ENCODE measurements around the gene AMOTL2.

Gene AMOTL2

GRCh38 chr3:134362670-134363380, 11.4 kb downstream of the AMOTL2 start:
- TF ChIP-seq CTCF (conservative IDR thresholded peaks at IDR 0.05; ENCODE audit: low read depth, low read length) = no peak
- H3K4me3 ChIP-seq (ENCODE audit: low read length) = no peak overlapping the region
- no peak for DNase-seq (ENCODE audit: low read depth)

DNA sequence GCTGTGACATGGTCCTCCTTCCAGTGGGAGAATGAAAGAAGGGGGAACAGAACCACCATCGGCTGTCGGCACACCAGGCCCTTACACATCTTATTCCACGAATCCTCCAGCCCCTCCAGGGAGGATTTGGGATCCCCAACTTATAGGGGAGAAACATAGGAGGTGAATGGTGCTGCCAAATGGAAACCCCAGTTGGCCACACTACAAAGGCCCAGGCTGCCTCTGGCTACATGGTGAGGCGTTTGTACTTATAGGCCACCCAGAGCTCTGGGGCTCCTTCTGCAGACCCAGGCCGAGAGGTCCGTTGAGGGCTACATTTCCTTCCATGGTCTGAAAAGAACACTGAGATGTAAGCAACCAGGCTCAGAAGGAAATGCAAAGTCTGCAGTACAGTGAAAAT, 12.0 kb downstream of the AMOTL2 start:
- H3K4me3 ChIP-seq (ENCODE audit: low read length) = no peak overlapping the region
- TF ChIP-seq CTCF (conservative IDR thresholded peaks at IDR 0.05; ENCODE audit: low read depth, low read length) = no peak
- no peak for DNase-seq (ENCODE audit: low read depth)

- TF ChIP-seq CTCF (conservative IDR thresholded peaks at IDR 0.05; ENCODE audit: low read depth, low read length) = no peak
- no peak overlapping the region for H3K4me3 ChIP-seq (ENCODE audit: low read length)
- DNase-seq (ENCODE audit: low read depth) = no peak
Observed at GRCh38 chr3:134361162-134361835, 12.9 kb downstream of the AMOTL2 start.

DNA sequence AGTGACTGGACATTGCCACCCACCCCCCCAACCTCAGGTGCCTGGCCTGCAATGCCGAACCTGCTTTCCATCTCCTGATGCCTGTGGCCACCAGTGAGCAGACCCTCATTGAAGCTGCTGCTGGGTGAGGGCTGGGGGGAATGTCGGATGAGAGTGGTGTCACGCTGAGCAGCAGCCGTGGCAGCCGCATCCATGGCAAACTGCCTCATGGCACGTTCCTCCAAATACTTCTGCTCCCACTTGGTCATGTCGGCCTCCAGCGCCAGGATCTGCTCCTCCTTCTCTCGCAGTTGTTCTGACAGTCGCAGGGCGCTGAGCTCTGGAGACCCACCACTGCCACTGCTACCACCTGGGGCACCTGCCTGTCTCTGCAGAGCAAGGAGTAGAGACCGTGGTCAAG, 14.2 kb downstream of the AMOTL2 start:
- no peak overlapping the region for H3K4me3 ChIP-seq (ENCODE audit: low read length)
- no peak for DNase-seq (ENCODE audit: low read depth)
- TF ChIP-seq CTCF (conservative IDR thresholded peaks at IDR 0.05; ENCODE audit: low read depth, low read length) = no peak

- no peak for TF ChIP-seq CTCF (conservative IDR thresholded peaks at IDR 0.05; ENCODE audit: low read depth, low read length)
- DNase-seq (ENCODE audit: low read depth) = no peak
- H3K4me3 ChIP-seq (ENCODE audit: low read length) = no peak overlapping the region
Observed at GRCh38 chr3:134359121-134360010, 14.9 kb downstream of the AMOTL2 start.

- no peak overlapping the region for H3K4me3 ChIP-seq (ENCODE audit: low read length)
- peak; percentile 61 for TF ChIP-seq CTCF (conservative IDR thresholded peaks at IDR 0.05; ENCODE audit: low read depth, low read length)
- peak; percentile 98 for DNase-seq (ENCODE audit: low read depth)
Observed at GRCh38 chr3:134357914-134358811, 16.1 kb downstream of the AMOTL2 start.

Measured in retinal pigment epithelial cell (primary cell).